ENCODE results near the gene SPATC1L. TPM values are rescaled to one million over a fixed set of nuclear protein-coding genes. Genes with fewer than 3 reads are reported as not detected.

Gene SPATC1L
- polyA plus RNA-seq, 3 donors = 3.3 to 6.7 (median 5.8) TPM

DNA sequence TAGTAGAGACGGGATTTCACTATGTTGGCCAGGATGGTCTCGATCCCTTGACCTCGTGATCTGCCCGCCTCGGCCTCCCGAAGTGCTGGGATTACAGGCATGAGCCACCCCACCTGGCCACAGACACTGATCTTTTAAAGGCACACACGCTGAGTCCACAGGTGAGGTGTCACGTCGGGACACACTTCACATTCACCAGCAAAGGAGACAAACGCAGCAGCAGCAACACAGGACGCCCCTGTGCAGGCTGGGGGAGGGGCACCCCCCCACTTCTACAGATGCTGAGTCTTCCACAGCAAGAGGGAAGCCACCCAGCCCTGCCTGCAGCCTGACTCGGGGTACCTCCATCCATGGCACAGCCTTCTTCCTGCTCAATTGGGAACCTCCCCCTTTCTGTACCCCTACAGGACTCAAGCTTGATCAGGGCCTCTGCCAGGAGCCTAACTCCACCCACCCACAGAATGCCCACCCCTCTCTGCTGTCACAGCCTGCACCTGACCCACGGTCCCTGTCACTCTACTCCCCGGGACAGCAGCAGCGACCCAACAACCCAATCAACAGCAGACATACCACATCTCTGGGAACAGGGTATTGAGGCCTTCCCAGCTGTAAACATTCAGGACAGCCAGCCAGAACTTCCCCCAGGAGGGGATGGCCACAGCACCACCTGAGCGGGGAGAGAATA, 34.8 kb upstream of the SPATC1L start:
- H3K27me3 Mint-ChIP-seq (ENCODE audit: low read depth in 3 of 3) = peaks cover 0 to 1% (median 0%) of the 10 kb centered on the region in 3 donors
- Histone ChIP-seq H3K79me2 (ENCODE audit: insufficient read depth, low read length) (no peaks in the 10 kb centered on the region), H2AFZ (ENCODE audit: insufficient read depth, low read depth, low read length, poor library complexity, severe bottlenecking) (no peak overlapping the region), H3K27ac (ENCODE audit: low read depth in 1 of 2, low read length in 2 of 2) (no peak overlapping the region), H3K27me3 (ENCODE audit: control insufficient read depth in 2 of 2, insufficient read depth in 2 of 2, low read length in 2 of 2) (no peaks in the 10 kb centered on the region), H3K9me3 (replicated peaks in 1 of 2; ENCODE audit: control insufficient read depth in 1 of 2, insufficient read depth in 1 of 2, low read length in 2 of 2) (no peaks in the 10 kb centered on the region), H3K9ac (ENCODE audit: insufficient read depth, low read length, poor library complexity, severe bottlenecking) (no peak overlapping the region), H3K4me3 (replicated peaks in 1 of 3; ENCODE audit: low read depth in 2 of 3, low read length in 3 of 3) (no peak overlapping the region), H3K4me1 (ENCODE audit: control insufficient read depth in 1 of 2, insufficient read depth in 2 of 2, low read length in 2 of 2) (no peaks in the 10 kb centered on the region), H3K36me3 (replicated peaks in 1 of 2; ENCODE audit: control insufficient read depth in 1 of 2, insufficient read depth in 2 of 2, low read length in 2 of 2) (peaks cover 0 to 16% of the 10 kb centered on the region in 2 donors), H4K20me1 (ENCODE audit: insufficient read depth, low read length) (no peaks in the 10 kb centered on the region), H3K4me2 (replicated peaks; ENCODE audit: extremely low read depth, low read length, poor library complexity, severe bottlenecking) (no peak overlapping the region)
- H3K27ac Mint-ChIP-seq = peak overlapping the region in 2 of 7 donors; percentile 3 to 78
- no peak overlapping the region for H3K4me3 Mint-ChIP-seq
- intact Hi-C loops (cut with micrococcal nuclease) = no loop called here
- no peaks in the 10 kb centered on the region for H3K4me1 Mint-ChIP-seq
- TF ChIP-seq, protein P1, sequence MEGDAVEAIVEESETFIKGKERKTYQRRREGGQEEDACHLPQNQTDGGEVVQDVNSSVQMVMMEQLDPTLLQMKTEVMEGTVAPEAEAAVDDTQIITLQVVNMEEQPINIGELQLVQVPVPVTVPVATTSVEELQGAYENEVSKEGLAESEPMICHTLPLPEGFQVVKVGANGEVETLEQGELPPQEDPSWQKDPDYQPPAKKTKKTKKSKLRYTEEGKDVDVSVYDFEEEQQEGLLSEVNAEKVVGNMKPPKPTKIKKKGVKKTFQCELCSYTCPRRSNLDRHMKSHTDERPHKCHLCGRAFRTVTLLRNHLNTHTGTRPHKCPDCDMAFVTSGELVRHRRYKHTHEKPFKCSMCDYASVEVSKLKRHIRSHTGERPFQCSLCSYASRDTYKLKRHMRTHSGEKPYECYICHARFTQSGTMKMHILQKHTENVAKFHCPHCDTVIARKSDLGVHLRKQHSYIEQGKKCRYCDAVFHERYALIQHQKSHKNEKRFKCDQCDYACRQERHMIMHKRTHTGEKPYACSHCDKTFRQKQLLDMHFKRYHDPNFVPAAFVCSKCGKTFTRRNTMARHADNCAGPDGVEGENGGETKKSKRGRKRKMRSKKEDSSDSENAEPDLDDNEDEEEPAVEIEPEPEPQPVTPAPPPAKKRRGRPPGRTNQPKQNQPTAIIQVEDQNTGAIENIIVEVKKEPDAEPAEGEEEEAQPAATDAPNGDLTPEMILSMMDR (IDR thresholded peaks at IDR 0.05) = no peak
- H3K9me3 Mint-ChIP-seq = no peaks in the 10 kb centered on the region
- no peak for DNase-seq
- 87% methylated on average over 13 of the region's 16 CpGs for WGBS (ENCODE audit: insufficient coverage)
- H3K36me3 Mint-ChIP-seq = peaks cover 19 to 26% of the 10 kb centered on the region in 2 donors

DNA sequence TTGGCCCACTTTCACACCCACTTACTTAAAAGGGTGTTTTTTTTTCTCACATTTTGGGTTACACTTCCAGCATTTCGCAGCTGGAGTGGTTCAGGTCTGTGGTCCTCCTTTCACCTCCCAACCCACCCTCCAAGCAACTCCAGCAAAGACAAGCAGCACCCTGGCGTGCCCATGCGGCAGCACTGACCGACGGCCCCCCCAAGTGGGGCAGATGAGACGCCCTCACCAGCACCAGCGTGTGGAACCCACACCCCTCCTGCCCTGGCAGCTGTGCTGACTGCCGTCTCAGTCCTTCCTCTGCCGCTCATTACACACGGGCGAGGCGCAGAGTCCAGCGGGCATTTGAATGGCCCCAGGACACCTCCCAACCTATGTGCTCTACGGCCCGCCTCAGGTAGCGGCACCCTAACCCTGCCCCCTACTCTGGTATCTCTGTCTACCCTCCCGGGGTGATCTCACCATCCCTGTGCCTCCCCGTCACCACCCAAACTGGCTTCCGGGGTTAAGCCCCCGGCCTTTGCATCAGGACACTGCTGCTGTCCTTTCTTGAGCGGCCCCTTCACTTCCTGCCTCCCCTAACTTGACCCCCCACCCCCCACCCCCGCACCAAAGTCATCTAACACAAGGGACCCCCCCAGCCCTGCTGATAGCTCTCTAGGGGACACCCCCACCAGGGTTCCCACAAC, 33.4 kb upstream of the SPATC1L start:
- H3K9me3 ChIP-seq (replicated peaks in 1 of 2; ENCODE audit: control insufficient read depth in 1 of 2, insufficient read depth in 1 of 2, low read length in 2 of 2) = no peaks in the 10 kb centered on the region
- Mint-ChIP-seq H3K27me3 (ENCODE audit: low read depth in 3 of 3) (peaks cover 0 to 1% (median 0%) of the 10 kb centered on the region in 3 donors), H3K27ac (peak overlapping the region in 3 of 7 donors; percentile 35 to 53 (median 53)), H3K4me1 (no peaks in the 10 kb centered on the region), H3K4me3 (no peak overlapping the region), H3K36me3 (peaks cover 19 to 26% of the 10 kb centered on the region in 2 donors), H3K9me3 (peaks cover 0 to 2% (median 0%) of the 10 kb centered on the region in 7 donors)
- H3K36me3 ChIP-seq (replicated peaks in 1 of 2; ENCODE audit: control insufficient read depth in 1 of 2, insufficient read depth in 2 of 2, low read length in 2 of 2) = peaks cover 0 to 16% of the 10 kb centered on the region in 2 donors
- no peaks in the 10 kb centered on the region for H3K27me3 ChIP-seq (ENCODE audit: control insufficient read depth in 2 of 2, insufficient read depth in 2 of 2, low read length in 2 of 2)
- H2AFZ ChIP-seq (ENCODE audit: insufficient read depth, low read depth, low read length, poor library complexity, severe bottlenecking) = no peak overlapping the region
- intact Hi-C loops (cut with micrococcal nuclease) = no loop called here
- H3K4me1 ChIP-seq (ENCODE audit: control insufficient read depth in 1 of 2, insufficient read depth in 2 of 2, low read length in 2 of 2) = no peaks in the 10 kb centered on the region
- no peaks in the 10 kb centered on the region for H4K20me1 ChIP-seq (ENCODE audit: insufficient read depth, low read length)
- TF ChIP-seq, protein P1 (IDR thresholded peaks at IDR 0.05) = no peak
- no peak overlapping the region for H3K4me3 ChIP-seq (replicated peaks in 1 of 3; ENCODE audit: low read depth in 2 of 3, low read length in 3 of 3)
- no peaks in the 10 kb centered on the region for H3K79me2 ChIP-seq (ENCODE audit: insufficient read depth, low read length)
- no peak overlapping the region for H3K4me2 ChIP-seq (replicated peaks; ENCODE audit: extremely low read depth, low read length, poor library complexity, severe bottlenecking)
- 93% methylated on average over 19 of the region's 22 CpGs for WGBS (ENCODE audit: insufficient coverage)
- H3K27ac ChIP-seq (ENCODE audit: low read depth in 1 of 2, low read length in 2 of 2) = no peak overlapping the region
- H3K9ac ChIP-seq (ENCODE audit: insufficient read depth, low read length, poor library complexity, severe bottlenecking) = no peak overlapping the region
- no peak for DNase-seq

Measured in CD14-positive monocyte (primary cell).